ENCODE measurements around the gene KCNH3. TPM values are rescaled to one million over a fixed set of nuclear protein-coding genes. Genes with fewer than 3 reads are reported as not detected.

Gene KCNH3
- total and polyA plus RNA-seq, 10 of the 15 experiments (the other 5 are each of a cell fraction or from before 2014, with no cell fraction given) = 0.03 to 0.45 (median 0.08) TPM; not detected in 5

- ChIA-PET RAD21 (ENCODE audit: unreplicated experiment) (interaction anchor here (0.6 to 1.6 kb wide), 5 partner anchors 10 to 161 kb away, joined by 3 read pairs; partner anchors contain the start of gene PRPF40B), POLR2A (no interaction called here), SMC1A (ENCODE audit: uncharacterized antibody, unreplicated experiment) (interaction anchor here (1.1 to 2.8 kb wide), 2 partner anchors 29 to 32 kb away, joined by 3 to 18 read pairs; no protein-coding TSS in a partner anchor), CTCF (interaction anchor here (0.7 to 6.5 kb wide), 7 partner anchors 16 to 194 kb away, joined by 3 to 67 read pairs (median 9); partner anchors contain the start of gene PRPF40B)
- intact Hi-C loops (cut with micrococcal nuclease; ENCODE audit: unreplicated experiment) = no loop called here
- Histone ChIP-seq H3K4me3 (no peak overlapping the region), H3K4me2 (ENCODE audit: control insufficient read depth, insufficient read depth) (no peak overlapping the region), H4K20me1 (ENCODE audit: control insufficient read depth, insufficient read depth) (no peaks in the 10 kb centered on the region), H3K79me2 (ENCODE audit: control insufficient read depth, insufficient read depth, low read length) (no peaks in the 10 kb centered on the region), H3K9ac (ENCODE audit: control insufficient read depth, insufficient read depth, low read length) (no peak overlapping the region), H3K27me3 (replicated peaks in 1 of 2; ENCODE audit: control insufficient read depth in 2 of 2, insufficient read depth in 2 of 2, low read length in 1 of 2) (peaks cover 0 to 9% of the 10 kb centered on the region in 2 experiments; a peak in 3 of 4 replicates), H3K27ac (ENCODE audit: control insufficient read depth, insufficient read depth) (no peak overlapping the region), H3K4me1 (ENCODE audit: control insufficient read depth, insufficient read depth, low read length) (no peaks in the 10 kb centered on the region), H3K36me3 (ENCODE audit: control insufficient read depth in 2 of 2, insufficient read depth in 2 of 2, low read length in 1 of 2) (peaks cover 0 to 3% of the 10 kb centered on the region in 2 experiments; a peak in 3 of 4 replicates), H2AFZ (ENCODE audit: control insufficient read depth, low read depth, low read length) (no peak overlapping the region), H3K9me3 (replicated peaks; ENCODE audit: control insufficient read depth, insufficient read depth, low read length) (no peaks in the 10 kb centered on the region)
- TF ChIP-seq, protein P1, sequence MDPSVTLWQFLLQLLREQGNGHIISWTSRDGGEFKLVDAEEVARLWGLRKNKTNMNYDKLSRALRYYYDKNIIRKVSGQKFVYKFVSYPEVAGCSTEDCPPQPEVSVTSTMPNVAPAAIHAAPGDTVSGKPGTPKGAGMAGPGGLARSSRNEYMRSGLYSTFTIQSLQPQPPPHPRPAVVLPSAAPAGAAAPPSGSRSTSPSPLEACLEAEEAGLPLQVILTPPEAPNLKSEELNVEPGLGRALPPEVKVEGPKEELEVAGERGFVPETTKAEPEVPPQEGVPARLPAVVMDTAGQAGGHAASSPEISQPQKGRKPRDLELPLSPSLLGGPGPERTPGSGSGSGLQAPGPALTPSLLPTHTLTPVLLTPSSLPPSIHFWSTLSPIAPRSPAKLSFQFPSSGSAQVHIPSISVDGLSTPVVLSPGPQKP (IDR thresholded peaks at IDR 0.05; ENCODE audit: low read depth, low read length) = no peak
- no peak for TF ChIP-seq PKNOX1 (IDR thresholded peaks at IDR 0.05)
- no peak for TF ChIP-seq IRF3 (IDR thresholded peaks at IDR 0.05)
- TF ChIP-seq JUND (IDR thresholded peaks at IDR 0.05; ENCODE audit: low read depth, low read length) = no peak
- TF ChIP-seq GATAD2B (conservative IDR thresholded peaks at IDR 0.05; ENCODE audit: low read depth) = no peak
- no peak for TF ChIP-seq PML (IDR thresholded peaks at IDR 0.05; ENCODE audit: low read length)
- no peak for TF ChIP-seq RUNX3 (IDR thresholded peaks at IDR 0.05; ENCODE audit: low read length)
- TF ChIP-seq POLR2AphosphoS2 (IDR thresholded peaks at IDR 0.05; ENCODE audit: low read depth, low read length) = no peak
- no peak for TF ChIP-seq NR2C2 (IDR thresholded peaks at IDR 0.05; ENCODE audit: borderline replicate concordance, control insufficient read depth, insufficient read length, low read depth)
- TF ChIP-seq, protein P2, sequence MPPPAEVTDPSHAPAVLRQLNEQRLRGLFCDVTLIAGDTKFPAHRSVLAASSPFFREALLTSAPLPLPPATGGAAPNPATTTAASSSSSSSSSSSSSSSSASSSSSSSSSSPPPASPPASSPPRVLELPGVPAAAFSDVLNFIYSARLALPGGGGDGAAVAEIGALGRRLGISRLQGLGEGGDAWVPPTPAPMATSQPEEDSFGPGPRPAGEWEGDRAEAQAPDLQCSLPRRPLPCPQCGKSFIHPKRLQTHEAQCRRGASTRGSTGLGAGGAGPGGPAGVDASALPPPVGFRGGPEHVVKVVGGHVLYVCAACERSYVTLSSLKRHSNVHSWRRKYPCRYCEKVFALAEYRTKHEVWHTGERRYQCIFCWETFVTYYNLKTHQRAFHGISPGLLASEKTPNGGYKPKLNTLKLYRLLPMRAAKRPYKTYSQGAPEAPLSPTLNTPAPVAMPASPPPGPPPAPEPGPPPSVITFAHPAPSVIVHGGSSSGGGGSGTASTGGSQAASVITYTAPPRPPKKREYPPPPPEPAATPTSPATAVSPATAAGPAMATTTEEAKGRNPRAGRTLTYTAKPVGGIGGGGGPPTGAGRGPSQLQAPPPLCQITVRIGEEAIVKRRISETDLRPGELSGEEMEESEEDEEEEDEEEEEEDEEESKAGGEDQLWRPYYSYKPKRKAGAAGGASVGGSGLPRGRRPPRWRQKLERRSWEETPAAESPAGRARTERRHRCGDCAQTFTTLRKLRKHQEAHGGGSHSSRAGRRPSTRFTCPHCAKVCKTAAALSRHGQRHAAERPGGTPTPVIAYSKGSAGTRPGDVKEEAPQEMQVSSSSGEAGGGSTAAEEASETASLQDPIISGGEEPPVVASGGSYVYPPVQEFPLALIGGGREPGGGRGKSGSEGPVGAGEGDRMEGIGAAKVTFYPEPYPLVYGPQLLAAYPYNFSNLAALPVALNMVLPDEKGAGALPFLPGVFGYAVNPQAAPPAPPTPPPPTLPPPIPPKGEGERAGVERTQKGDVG (CRISPR knock-in tag; IDR thresholded peaks at IDR 0.05) = no peak
- no peak for TF ChIP-seq IKZF2 (IDR thresholded peaks at IDR 0.05)
- TF ChIP-seq ZNF207 (IDR thresholded peaks at IDR 0.05; ENCODE audit: borderline replicate concordance) = no peak
- TF ChIP-seq ATF3 (IDR thresholded peaks at IDR 0.05; ENCODE audit: borderline replicate concordance, extremely low read depth, low read depth, low read length) = no peak
- ATAC-seq (no peak), DNase-seq (ENCODE audit: low read depth, low spot score) (no peak), FAIRE-seq (no peak)
- BruUV-seq (replicated peaks) = no TSS peak
- in situ Hi-C loops (cut with MboI) = no loop called here
- WGBS (ENCODE audit: insufficient coverage, insufficient replicate concordance, low lambda C conversion rate, missing lambda C conversion rate) = 37% methylated on average over 7 of the region's 7 CpGs
Observed at GRCh38 chr12:49552014-49552413, 13.2 kb downstream of the KCNH3 start.
